Measurements from ENCODE around the gene PAQR5.
"Not testable (repeated sequence)": the region's sequence is repeated elsewhere in the genome, so short reads cannot be mapped to it uniquely, and the experiment has no call there.

Gene PAQR5

DNA sequence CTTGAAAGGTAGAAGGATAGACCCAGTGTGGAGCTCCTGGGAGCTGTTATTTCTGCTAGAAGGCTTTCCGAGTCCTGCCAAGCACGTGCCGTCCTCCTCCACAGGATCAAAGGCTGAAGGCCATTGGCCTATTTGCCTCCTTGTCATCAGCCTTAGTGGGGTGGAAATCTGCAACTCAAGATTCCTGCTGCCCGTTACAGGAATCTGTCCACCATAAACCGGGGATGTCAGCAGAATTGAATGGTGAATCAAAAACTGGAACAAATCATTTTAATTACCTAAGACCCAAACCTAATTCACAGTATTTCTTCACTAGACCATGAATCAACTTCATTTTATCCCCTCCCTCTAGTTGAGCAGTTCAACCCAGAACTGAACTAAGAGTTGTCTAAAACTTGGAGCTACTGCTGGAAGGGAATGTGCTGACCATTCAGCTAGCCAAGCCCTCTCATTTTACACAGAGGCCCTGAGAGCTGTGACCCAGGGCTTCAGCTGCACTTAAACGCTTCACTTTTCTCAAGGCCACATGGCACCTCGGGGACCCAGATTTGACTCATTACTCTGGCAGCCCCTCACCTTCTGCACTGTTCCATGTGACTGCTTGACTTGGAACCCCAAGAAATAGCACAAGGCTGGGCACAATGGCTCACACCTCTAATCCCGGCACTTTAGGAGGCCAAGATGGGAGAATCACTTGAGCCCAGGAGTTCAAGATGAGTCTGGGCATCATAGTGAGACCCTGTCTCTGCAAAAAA is 78.7 kb downstream of the PAQR5 start:
- in situ Hi-C loops (cut with HindIII; ENCODE audit: low pct_ligation_motif_present, low pct_unique_long_range_greater_than_20kb, low sequenced_read_pairs): no loop called here
- DNase-seq: no peak

GRCh38 chr15:69380100-69380725 is 81.5 kb downstream of the PAQR5 start:
- in situ Hi-C loops (cut with HindIII; ENCODE audit: low pct_ligation_motif_present, low pct_unique_long_range_greater_than_20kb, low sequenced_read_pairs): no loop called here
- DNase-seq: no peak

- in situ Hi-C loops (cut with HindIII; ENCODE audit: low pct_ligation_motif_present, low pct_unique_long_range_greater_than_20kb, low sequenced_read_pairs): no loop called here
- DNase-seq: no peak
Measured at GRCh38 chr15:69380726-69381105, 82.0 kb downstream of the PAQR5 start.

DNA sequence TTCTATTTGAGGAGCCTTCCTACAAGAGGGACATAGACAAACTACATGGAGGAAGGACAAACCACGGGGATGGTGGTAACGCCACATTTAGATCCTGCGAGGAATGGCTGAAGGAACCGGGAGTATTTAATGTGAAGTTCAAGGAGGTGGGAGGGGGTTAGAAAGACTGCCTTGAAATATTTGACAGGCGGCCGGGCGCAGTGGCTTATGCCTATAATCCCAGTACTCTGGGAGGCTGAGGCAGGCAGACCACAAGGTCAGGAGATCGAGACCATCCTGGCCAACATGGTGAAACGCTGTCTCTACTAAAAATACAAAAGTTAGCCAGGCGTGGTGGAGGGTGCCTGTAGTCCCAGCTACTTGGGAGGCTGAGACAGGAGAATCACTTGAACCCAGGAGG is 83.5 kb downstream of the PAQR5 start:
- in situ Hi-C loops (cut with HindIII; ENCODE audit: low pct_ligation_motif_present, low pct_unique_long_range_greater_than_20kb, low sequenced_read_pairs); DNase-seq: not testable (repeated sequence)

DNA sequence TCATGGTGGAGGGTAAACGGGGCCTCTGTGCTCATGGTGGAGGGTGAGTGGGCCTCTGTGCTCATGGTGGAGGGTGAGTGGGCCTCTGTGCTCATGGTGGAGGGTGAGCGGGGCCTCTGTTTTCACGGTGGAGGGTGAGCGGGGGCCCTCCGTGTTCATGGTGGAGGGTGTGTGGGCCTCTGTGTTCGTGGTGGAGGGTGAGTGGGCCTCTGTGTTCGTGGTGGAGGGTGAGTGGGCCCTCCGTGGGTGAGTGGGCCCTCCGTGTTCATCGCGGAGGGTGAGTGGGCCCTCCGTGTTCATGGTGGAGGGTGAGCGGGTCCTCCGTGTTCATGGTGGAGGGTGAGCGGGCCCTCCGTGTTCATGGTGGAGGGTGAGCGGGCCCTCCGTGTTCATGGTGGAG is 85.4 kb downstream of the PAQR5 start:
- in situ Hi-C loops (cut with HindIII; ENCODE audit: low pct_ligation_motif_present, low pct_unique_long_range_greater_than_20kb, low sequenced_read_pairs); DNase-seq: not testable (repeated sequence)

GRCh38 chr15:69384626-69385598 is 86.2 kb downstream of the PAQR5 start:
- DNase-seq: no peak

GRCh38 chr15:69385831-69386230 is 87.1 kb downstream of the PAQR5 start:
- in situ Hi-C loops (cut with HindIII; ENCODE audit: low pct_ligation_motif_present, low pct_unique_long_range_greater_than_20kb, low sequenced_read_pairs): no loop called here

More at GRCh38 chr15:69384626-69385598, 86.2 kb downstream of the PAQR5 start:
- in situ Hi-C loops (cut with HindIII; ENCODE audit: low pct_ligation_motif_present, low pct_unique_long_range_greater_than_20kb, low sequenced_read_pairs): no loop called here

GRCh38 chr15:69386284-69386683 is 87.6 kb downstream of the PAQR5 start:
- in situ Hi-C loops (cut with HindIII; ENCODE audit: low pct_ligation_motif_present, low pct_unique_long_range_greater_than_20kb, low sequenced_read_pairs): no loop called here
- DNase-seq: no peak

More at GRCh38 chr15:69385831-69386230, 87.1 kb downstream of the PAQR5 start:
- DNase-seq: no peak

GRCh38 chr15:69388260-69388705 is 89.6 kb downstream of the PAQR5 start:
- in situ Hi-C loops (cut with HindIII; ENCODE audit: low pct_ligation_motif_present, low pct_unique_long_range_greater_than_20kb, low sequenced_read_pairs): no loop called here
- no peak for DNase-seq

DNA sequence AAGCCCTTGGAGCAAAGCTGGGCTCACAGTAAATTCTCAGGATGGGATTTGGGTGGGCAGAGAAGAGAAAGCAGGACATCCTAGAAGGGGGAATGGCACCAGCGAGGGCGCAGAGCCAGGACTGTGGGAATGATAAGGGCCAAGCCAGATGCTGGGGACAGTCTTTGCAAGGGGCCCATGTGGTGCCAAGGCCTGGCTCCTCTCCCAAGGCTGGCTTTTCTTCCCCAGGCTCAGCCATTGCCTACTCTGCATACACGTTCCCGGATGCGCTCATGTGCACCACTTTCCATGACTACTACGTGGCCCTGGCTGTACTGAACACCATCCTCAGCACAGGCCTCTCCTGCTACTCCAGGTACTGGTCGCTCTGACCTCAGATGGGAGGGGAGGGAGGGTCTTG is 90.7 kb downstream of the PAQR5 start:
- in situ Hi-C loops (cut with HindIII; ENCODE audit: low pct_ligation_motif_present, low pct_unique_long_range_greater_than_20kb, low sequenced_read_pairs): no loop called here
- no peak for DNase-seq

DNA sequence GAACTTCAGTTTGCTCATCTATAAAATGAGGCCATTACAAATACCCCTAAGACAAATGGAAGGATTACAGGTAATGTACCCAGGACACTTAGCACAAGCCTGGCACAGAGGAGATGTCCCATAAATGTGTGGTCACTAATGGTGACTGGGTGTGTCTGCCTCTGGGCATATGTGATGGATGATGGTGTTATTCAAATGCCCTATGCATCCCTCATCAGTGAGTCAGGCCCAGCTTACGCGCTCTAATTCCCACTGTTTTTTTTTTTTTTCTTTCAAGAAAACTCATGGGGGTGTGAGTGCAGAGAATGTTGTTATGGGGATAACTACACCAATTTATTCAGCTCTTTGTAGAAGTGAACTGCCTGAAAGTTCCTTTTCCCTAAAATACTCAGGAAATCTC is 91.9 kb downstream of the PAQR5 start:
- peak; percentile 34 for DNase-seq

DNA sequence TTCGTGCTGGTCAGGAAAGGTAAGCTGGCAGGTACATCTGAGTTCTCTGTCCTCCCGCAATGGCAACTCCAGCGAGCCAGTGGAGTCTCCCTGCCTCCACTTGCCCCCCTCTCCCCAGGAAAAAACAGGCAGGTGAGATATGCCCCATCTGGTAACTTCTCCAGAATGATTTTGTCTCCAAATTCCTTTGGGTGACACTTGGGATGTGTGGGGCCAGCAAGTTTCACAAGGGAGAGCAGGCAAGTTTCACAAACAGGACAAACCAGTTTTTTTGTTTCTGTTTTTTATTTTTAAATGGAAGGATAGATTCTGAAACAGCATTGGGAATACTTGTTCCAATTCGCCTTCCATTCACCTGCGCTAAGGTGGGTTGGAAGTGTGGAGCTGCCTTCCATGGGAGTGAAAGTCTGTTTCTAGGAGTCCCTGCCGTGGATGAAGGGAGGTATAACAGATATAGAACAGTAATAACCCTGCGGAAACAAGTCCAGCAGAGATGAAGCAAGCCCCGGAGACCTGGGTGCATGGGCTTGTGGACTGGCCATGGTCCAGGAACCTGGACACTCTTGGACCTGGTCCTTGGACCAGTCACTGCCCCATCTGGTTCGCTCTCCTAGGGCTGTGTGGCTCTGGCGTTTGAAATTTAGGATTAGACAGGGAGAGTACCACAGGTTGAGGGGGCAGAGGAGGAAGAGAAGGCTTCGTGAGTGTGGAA is 92.5 kb downstream of the PAQR5 start:
- in situ Hi-C loops (cut with HindIII; ENCODE audit: low pct_ligation_motif_present, low pct_unique_long_range_greater_than_20kb, low sequenced_read_pairs): no loop called here
- no peak for DNase-seq

More for the DNA sequence above, 91.9 kb downstream of the PAQR5 start:
- in situ Hi-C loops (cut with HindIII; ENCODE audit: low pct_ligation_motif_present, low pct_unique_long_range_greater_than_20kb, low sequenced_read_pairs): no loop called here

DNA sequence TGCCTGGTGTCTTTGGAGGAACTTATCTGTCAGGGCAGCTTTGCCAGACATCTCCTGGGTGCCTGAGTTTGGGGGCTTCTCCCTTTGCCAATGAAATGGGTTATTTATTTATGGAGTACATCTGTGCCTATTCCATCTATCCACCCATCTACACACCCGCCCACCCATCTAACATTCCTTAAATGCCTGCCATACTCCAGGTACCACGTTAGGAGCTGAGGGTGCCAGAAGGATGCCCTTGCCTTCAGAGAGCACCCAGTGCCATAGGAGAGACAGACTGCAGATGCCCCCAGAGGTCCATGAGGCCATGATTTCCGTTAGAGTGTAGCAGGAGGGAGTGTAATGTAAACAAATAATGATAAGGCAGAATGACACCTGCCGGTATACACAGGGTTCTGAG is 93.6 kb downstream of the PAQR5 start:
- in situ Hi-C loops (cut with HindIII; ENCODE audit: low pct_ligation_motif_present, low pct_unique_long_range_greater_than_20kb, low sequenced_read_pairs): no loop called here
- DNase-seq: peak; percentile 19

- DNase-seq: no peak
- in situ Hi-C loops (cut with HindIII; ENCODE audit: low pct_ligation_motif_present, low pct_unique_long_range_greater_than_20kb, low sequenced_read_pairs): no loop called here
Measured at GRCh38 chr15:69393831-69394491, 95.2 kb downstream of the PAQR5 start.

GRCh38 chr15:69394556-69395282 is 96.0 kb downstream of the PAQR5 start:
- in situ Hi-C loops (cut with HindIII; ENCODE audit: low pct_ligation_motif_present, low pct_unique_long_range_greater_than_20kb, low sequenced_read_pairs): no loop called here
- DNase-seq: peak; percentile 64

- in situ Hi-C loops (cut with HindIII; ENCODE audit: low pct_ligation_motif_present, low pct_unique_long_range_greater_than_20kb, low sequenced_read_pairs): no loop called here
- no peak for DNase-seq
Measured at GRCh38 chr15:69395460-69395859, 96.7 kb downstream of the PAQR5 start.

- DNase-seq: no peak
- in situ Hi-C loops (cut with HindIII; ENCODE audit: low pct_ligation_motif_present, low pct_unique_long_range_greater_than_20kb, low sequenced_read_pairs): no loop called here
Measured at GRCh38 chr15:69395991-69396390, 97.3 kb downstream of the PAQR5 start.

Data from ACHN (cell line).